GM12878 (cell line): ENCODE measurements around the gene CRYL1. TPM values are rescaled to one million over a fixed set of nuclear protein-coding genes. Genes with fewer than 3 reads are reported as not detected.

Experiments used
- ATAC-seq: fragments of 200-7000 bp; cut with Tn5 transposase; 3 replicates; pipeline ENCODE4 v1.9.1; 2020; ENCODE audit warnings: mild to moderate bottlenecking, moderate library complexity
- BruUV-seq: library from RNA; stranded (reverse); fragments of 400-500 nt; replicated peaks from 2 replicates; lab custom pipeline; 2021; lab: Mats Ljungman, UMichigan
- CTCF ChIA-PET: fragments of 300-600 bp; sonication (Branson Sonifier 250); formaldehyde crosslinking; extraction: SDS; loops from one replicate; lab custom pipeline; 2021; ENCODE audit warnings: inconsistent platforms; lab: Yijun Ruan, JAX
- POLR2A ChIA-PET: fragments of 350-600 bp; formaldehyde crosslinking; extraction: SDS; loops from one replicate; lab custom pipeline; 2021; ENCODE audit warnings: inconsistent platforms; lab: Charles Lee
- RAD21 ChIA-PET: fragments of 300-600 bp; sonication (Branson Sonifier 250); formaldehyde crosslinking; loops from one replicate; lab custom pipeline; 2023; ENCODE audit warnings: antibody characterized with exemption; ENCODE audit not compliant: unreplicated experiment; lab: Charles Lee
- SMC1A ChIA-PET: fragments of 300-600 bp; sonication (Branson Sonifier 250); formaldehyde crosslinking; loops from one replicate; lab custom pipeline; 2023; ENCODE audit not compliant: unreplicated experiment, uncharacterized antibody; lab: Charles Lee
- DNase-seq: peaks from one replicate; pipeline ENCODE4 v3.0.0-alpha.2; 2011; ENCODE audit warnings: low read depth, low spot score
- FAIRE-seq: peaks from 3 replicates; lab custom pipeline; 2011; peaks lifted over from hg19 to GRCh38; lab: Jason Lieb, UNC
- H2AFZ ChIP-seq: 2 replicates; pipeline ENCODE4 v1.6.0; 2011; ENCODE audit warnings: low read depth, low read length, control low read depth; ENCODE audit not compliant: control insufficient read depth
- H3K27ac ChIP-seq: 2 replicates; pipeline ENCODE4 v1.5.1; 2011; ENCODE audit warnings: control low read depth; ENCODE audit not compliant: control insufficient read depth, insufficient read depth
- H3K27me3 ChIP-seq, 2 experiments: replicated peaks in 1 of 2; 2 replicates each; pipeline versions ENCODE4 v1.6.0 to v1.6.1; 2011; ENCODE audit warnings: low read length in 1 of 2; ENCODE audit not compliant: control insufficient read depth in 2 of 2, insufficient read depth in 2 of 2
- H3K36me3 ChIP-seq, 2 experiments: 2 replicates each; pipeline ENCODE4 v1.5.1; 2011; ENCODE audit warnings: low read length in 1 of 2; ENCODE audit not compliant: control insufficient read depth in 2 of 2, insufficient read depth in 2 of 2
- H3K4me1 ChIP-seq: 2 replicates; pipeline ENCODE4 v1.6.1; 2011; ENCODE audit warnings: mild to moderate bottlenecking, low read length, moderate library complexity, mixed read lengths; ENCODE audit not compliant: control insufficient read depth, insufficient read depth
- H3K4me2 ChIP-seq: 2 replicates; pipeline ENCODE4 v1.6.0; 2011; ENCODE audit warnings: control low read depth; ENCODE audit not compliant: control insufficient read depth, insufficient read depth
- H3K4me3 ChIP-seq: fragments of 200-600 bp; sonication (generic); 2 replicates; pipeline ENCODE4 v1.5.1; 2016
- H3K79me2 ChIP-seq: 2 replicates; pipeline ENCODE4 v1.6.0; 2011; ENCODE audit warnings: low read length; ENCODE audit not compliant: control insufficient read depth, insufficient read depth
- H3K9ac ChIP-seq: 2 replicates; pipeline ENCODE4 v1.8.0; 2011; ENCODE audit warnings: low read length, control low read depth, mixed read lengths; ENCODE audit not compliant: control insufficient read depth, insufficient read depth
- H3K9me3 ChIP-seq: replicated peaks from 3 replicates; pipeline ENCODE4 v1.5.1; 2011; ENCODE audit warnings: mild to moderate bottlenecking, low read length; ENCODE audit not compliant: control insufficient read depth, insufficient read depth
- H4K20me1 ChIP-seq: 2 replicates; pipeline ENCODE4 v1.6.0; 2011; ENCODE audit not compliant: control insufficient read depth, insufficient read depth
- E2F4 ChIP-seq: IDR thresholded peaks from 2 replicates; pipeline ENCODE4 v1.6.1; 2012; ENCODE audit warnings: low read depth, low read length, improper control_type of control experiment
- MXI1 ChIP-seq: fragments of 150-350 bp; IDR thresholded peaks from 2 replicates; pipeline ENCODE4 v1.6.1; 2011; ENCODE audit warnings: low read depth, mild to moderate bottlenecking, inconsistent platforms, low read length, improper control_type of control experiment
- NFYB ChIP-seq: IDR thresholded peaks from 2 replicates; pipeline ENCODE4 v1.6.1; 2011; ENCODE audit warnings: low read depth, mild to moderate bottlenecking, low read length, improper control_type of control experiment, moderate library complexity; ENCODE audit not compliant: insufficient read depth
- NR2F1 ChIP-seq: fragments of 450-650 bp; conservative IDR thresholded peaks from 2 replicates; pipeline ENCODE4 v1.6.1; 2017; ENCODE audit warnings: mild to moderate bottlenecking
- RUNX3 ChIP-seq: IDR thresholded peaks from 2 replicates; pipeline ENCODE4 v1.6.1; 2012; ENCODE audit warnings: low read length, inconsistent platforms
- SP1 ChIP-seq: IDR thresholded peaks from one replicate; pipeline ENCODE4 v1.6.1; 2011; ENCODE audit warnings: low read depth, low read length
- SREBF2 ChIP-seq: IDR thresholded peaks from 2 replicates; pipeline ENCODE4 v1.6.1; 2012; ENCODE audit warnings: mild to moderate bottlenecking, low read length
- TCF7 ChIP-seq: IDR thresholded peaks from 2 replicates; pipeline ENCODE4 v1.6.1; 2014; ENCODE audit warnings: antibody characterized with exemption, borderline replicate concordance
- ZNF622 ChIP-seq: fragments of 450-650 bp; IDR thresholded peaks from 2 replicates; pipeline ENCODE4 v1.6.1; 2017; ENCODE audit warnings: mild to moderate bottlenecking, inconsistent platforms
- ZZZ3 ChIP-seq: IDR thresholded peaks from 2 replicates; pipeline ENCODE4 v1.6.1; 2011; ENCODE audit warnings: low read depth; ENCODE audit not compliant: control insufficient read depth, insufficient read length
- WGBS: methylation state at CpG from one replicate; pipeline ENCODE4 v1.1.6; 2016; ENCODE audit warnings: low lambda C conversion rate; ENCODE audit not compliant: insufficient replicate concordance, insufficient coverage; ENCODE audit errors: missing lambda C conversion rate; 5-methylcytosine and 5-hydroxymethylcytosine counted together
- in situ Hi-C: fragments of 300-500 bp; cut with MboI; formaldehyde crosslinking; loops from 9 replicates; pipeline ENCODE4 v1.14.3; 2018; ENCODE audit warnings: mixed read lengths
- intact Hi-C: fragments of 100-400 bp; cut with micrococcal nuclease; formaldehyde crosslinking; loops from one replicate; pipeline ENCODE4 v1.14.2; 2022; ENCODE audit not compliant: unreplicated experiment
- polyA plus RNA-seq, 11 experiments: library from polyadenylated mRNA; depleted of rRNA in 4 of 11; unstranded in 6 of 11; stranded (reverse) in 5 of 11; fragments of >200 nt; fragmentation: Nextera tagmentation in 4 of 11; fragmentation: Illumina TruSeq in 1 of 11; extraction: Ambion mirVana in 4 of 11; extraction: Trizol in 1 of 11; gene quantifications; 1 replicate in 1 of 11; 2 replicates in 10 of 11; pipeline versions ENCODE4 v1.2.1 to v1.2.3, GENCODE V29; 2011 to 2016; ENCODE audit warnings: inconsistent platforms in 2 of 11, missing spikeins in 2 of 11, low read depth in 1 of 11
- total RNA-seq, 4 experiments: library from RNA; depleted of rRNA in 3 of 4; stranded (reverse); fragments of >200 nt in 3 of 4; fragmentation: Illumina TruSeq in 1 of 4; extraction: Trizol in 1 of 4; gene quantifications; 2 replicates each; pipeline versions ENCODE4 v1.2.1 to v1.2.3, GENCODE V29; 2013 to 2021

The CRYL1 gene
- total and polyA plus RNA-seq, 10 of the 15 experiments (the other 5 are each of a cell fraction or from before 2014, with no cell fraction given) = 5.5 to 36.7 (median 12.2) TPM

- Histone ChIP-seq H3K9ac (no peak overlapping the region), H3K27me3 (no peaks in the 10 kb centered on the region), H2AFZ (no peak overlapping the region), H3K4me3 (no peak overlapping the region), H3K79me2 (no peaks in the 10 kb centered on the region), H4K20me1 (no peaks in the 10 kb centered on the region), H3K36me3 (no peaks in the 10 kb centered on the region), H3K4me1 (peaks cover 17% of the 10 kb centered on the region), H3K27ac (no peak overlapping the region), H3K9me3 (no peaks in the 10 kb centered on the region; the same call in 2 of the 3 replicates), H3K4me2 (no peak overlapping the region)
- ChIA-PET RAD21 (no interaction called here), POLR2A (no interaction called here), CTCF (no interaction called here), SMC1A (interaction anchor here (0.9 to 1.6 kb wide), 4 partner anchors 13 to 72 kb away, joined by 3 read pairs; no protein-coding TSS in a partner anchor)
- FAIRE-seq (peak; percentile 59), ATAC-seq (no peak), DNase-seq (no peak)
- BruUV-seq = no TSS peak
- WGBS = 85% methylated on average over 11 of the region's 11 CpGs
- in situ Hi-C loops (no loop called here), intact Hi-C loops (no loop called here)
- no peak for TF ChIP-seq ZNF622
- peak; percentile 41 for TF ChIP-seq RUNX3
Measured at GRCh38 chr13:20428666-20429644, 96.7 kb downstream of the CRYL1 start.

GRCh38 chr13:20426766-20427448 lies 98.8 kb downstream of the CRYL1 start:
- ATAC-seq (no peak), DNase-seq (no peak), FAIRE-seq (no peak)
- in situ Hi-C loops (no loop called here), intact Hi-C loops (no loop called here)
- RAD21 ChIA-PET = no interaction called here
- CTCF ChIA-PET = interaction anchor here (0.6 to 1.6 kb wide), 4 partner anchors 10 to 401 kb away, joined by 3 to 4 read pairs (median 3); no protein-coding TSS in a partner anchor
- Histone ChIP-seq H3K27ac (no peak overlapping the region), H3K9ac (no peak overlapping the region), H4K20me1 (no peaks in the 10 kb centered on the region), H3K4me2 (no peak overlapping the region), H3K4me1 (peaks cover 17% of the 10 kb centered on the region), H3K36me3 (no peaks in the 10 kb centered on the region), H3K4me3 (no peak overlapping the region), H3K79me2 (no peaks in the 10 kb centered on the region), H3K27me3 (no peaks in the 10 kb centered on the region), H3K9me3 (no peaks in the 10 kb centered on the region; the same call in 2 of the 3 replicates), H2AFZ (no peak overlapping the region)
- SMC1A ChIA-PET = interaction anchor here (1.1 kb wide), 1 partner anchor 229 kb away, joined by 4 read pairs; no protein-coding TSS in a partner anchor
- WGBS = 72% methylated on average over 11 of the region's 11 CpGs
- POLR2A ChIA-PET = no interaction called here
- BruUV-seq = no TSS peak
- TF ChIP-seq E2F4 (no peak), SP1 (no peak), TCF7 (no peak), MXI1 (no peak), NR2F1 (no peak), SREBF2 (no peak), NFYB (no peak), ZZZ3 (no peak)
